22Rv1 (cell line): Measurements from ENCODE around the gene PARP15.

ENCODE experiments used
- ZFX ChIP-seq: fragments of 450-650 bp; IDR thresholded peaks from 2 replicates; pipeline ENCODE4 v1.6.1; 2017; ENCODE audit warnings: antibody characterized with exemption, borderline replicate concordance
- TF ChIP-seq, protein P1 (sequence below): fragments of 450-650 bp; IDR thresholded peaks from 2 replicates; pipeline ENCODE4 v1.5.1; 2017; ENCODE audit warnings: mild to moderate bottlenecking

DNA sequence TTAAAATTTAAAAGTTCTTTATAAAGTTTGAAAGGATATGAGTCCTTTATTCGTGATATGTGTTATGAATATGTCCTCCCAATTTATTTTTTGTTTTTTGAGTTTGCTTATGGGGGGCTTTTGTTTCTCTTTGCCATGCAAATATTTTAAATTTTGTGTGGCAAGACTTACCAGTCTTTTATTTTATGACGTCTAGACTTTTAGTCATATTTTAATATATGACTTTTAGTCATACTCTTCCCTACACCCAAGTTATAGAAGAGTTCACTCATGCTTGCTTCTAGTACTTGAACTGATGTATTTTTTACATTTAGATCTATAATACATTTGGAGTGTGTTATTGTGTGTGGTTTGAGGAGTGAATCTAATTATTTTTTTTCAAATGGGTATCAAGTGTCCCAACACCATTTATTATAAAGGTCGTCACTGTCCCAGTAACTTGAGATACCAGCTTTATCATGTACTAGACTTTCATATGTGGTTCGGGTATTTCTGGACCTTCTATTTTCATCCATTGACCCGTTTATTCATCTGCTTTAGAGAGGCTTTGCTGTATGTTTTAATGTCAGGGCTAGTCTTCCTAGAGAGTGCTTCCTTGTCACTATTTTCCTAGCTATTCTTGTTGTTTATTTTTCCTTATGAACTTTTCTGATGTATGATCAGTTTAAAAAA, 755 bp downstream of the PARP15 start:
- TF ChIP-seq, protein P1, sequence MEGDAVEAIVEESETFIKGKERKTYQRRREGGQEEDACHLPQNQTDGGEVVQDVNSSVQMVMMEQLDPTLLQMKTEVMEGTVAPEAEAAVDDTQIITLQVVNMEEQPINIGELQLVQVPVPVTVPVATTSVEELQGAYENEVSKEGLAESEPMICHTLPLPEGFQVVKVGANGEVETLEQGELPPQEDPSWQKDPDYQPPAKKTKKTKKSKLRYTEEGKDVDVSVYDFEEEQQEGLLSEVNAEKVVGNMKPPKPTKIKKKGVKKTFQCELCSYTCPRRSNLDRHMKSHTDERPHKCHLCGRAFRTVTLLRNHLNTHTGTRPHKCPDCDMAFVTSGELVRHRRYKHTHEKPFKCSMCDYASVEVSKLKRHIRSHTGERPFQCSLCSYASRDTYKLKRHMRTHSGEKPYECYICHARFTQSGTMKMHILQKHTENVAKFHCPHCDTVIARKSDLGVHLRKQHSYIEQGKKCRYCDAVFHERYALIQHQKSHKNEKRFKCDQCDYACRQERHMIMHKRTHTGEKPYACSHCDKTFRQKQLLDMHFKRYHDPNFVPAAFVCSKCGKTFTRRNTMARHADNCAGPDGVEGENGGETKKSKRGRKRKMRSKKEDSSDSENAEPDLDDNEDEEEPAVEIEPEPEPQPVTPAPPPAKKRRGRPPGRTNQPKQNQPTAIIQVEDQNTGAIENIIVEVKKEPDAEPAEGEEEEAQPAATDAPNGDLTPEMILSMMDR = no peak
- no peak for TF ChIP-seq ZFX
